HepG2 (cell line): ENCODE data around the gene CRY1. TPM values are rescaled to one million over a fixed set of nuclear protein-coding genes. Genes with fewer than 3 reads are reported as not detected.
A peak's percentile ranks its signal among the peaks of the same experiment; 100 is the strongest.

ENCODE experiments used
- ATF6 ChIP-seq: sonication (generic); formaldehyde crosslinking; conservative IDR thresholded peaks from 2 replicates; pipeline ENCODE4 v1.4.0; 2020; ENCODE audit warnings: missing genetic modification reagents
- CAMTA2 ChIP-seq: sonication (generic); formaldehyde crosslinking; IDR thresholded peaks from 2 replicates; pipeline ENCODE4 v1.4.0; 2020; ENCODE audit warnings: mild to moderate bottlenecking, missing genetic modification reagents, borderline replicate concordance
- CBFB ChIP-seq: sonication (generic); formaldehyde crosslinking; IDR thresholded peaks from 2 replicates; pipeline ENCODE4 v1.4.0; 2020; ENCODE audit warnings: missing genetic modification reagents
- CREB3 ChIP-seq: sonication (generic); formaldehyde crosslinking; IDR thresholded peaks from 2 replicates; pipeline ENCODE4 v1.5.0; 2020; ENCODE audit warnings: missing genetic modification reagents
- EHMT2 ChIP-seq: fragments of 200-600 bp; sonication (generic); IDR thresholded peaks from 2 replicates; pipeline ENCODE4 v1.7.0; 2017; ENCODE audit warnings: antibody characterized with exemption, low read depth, low read length, borderline replicate concordance
- FOSL1 ChIP-seq: sonication (generic); formaldehyde crosslinking; IDR thresholded peaks from 2 replicates; pipeline ENCODE4 v1.9.0; 2021; ENCODE audit warnings: missing genetic modification reagents, borderline replicate concordance
- GATAD1 ChIP-seq: IDR thresholded peaks from 2 replicates; pipeline ENCODE4 v1.6.1; 2016; ENCODE audit warnings: missing genetic modification reagents, missing compliant biosample characterization
- HOXA3 ChIP-seq: sonication (generic); formaldehyde crosslinking; IDR thresholded peaks from 2 replicates; pipeline ENCODE4 v1.5.0; 2020; ENCODE audit warnings: missing genetic modification reagents
- MTF1 ChIP-seq: sonication (generic); formaldehyde crosslinking; IDR thresholded peaks from 2 replicates; pipeline ENCODE4 v1.5.0; 2020; ENCODE audit warnings: missing genetic modification reagents
- MTF2 ChIP-seq: sonication (generic); formaldehyde crosslinking; IDR thresholded peaks from 2 replicates; pipeline ENCODE4 v1.5.0; 2020; ENCODE audit warnings: missing genetic modification reagents, borderline replicate concordance
- NFIB ChIP-seq: sonication (generic); formaldehyde crosslinking; IDR thresholded peaks from 2 replicates; pipeline ENCODE4 v1.9.0; 2021; ENCODE audit warnings: missing genetic modification reagents, mild to moderate bottlenecking, borderline replicate concordance
- PAF1 ChIP-seq: IDR thresholded peaks from 2 replicates; pipeline ENCODE4 v1.6.1; 2016; ENCODE audit warnings: missing genetic modification reagents, missing compliant biosample characterization
- PBX3 ChIP-seq: sonication (generic); formaldehyde crosslinking; IDR thresholded peaks from 2 replicates; pipeline ENCODE4 v1.8.1; 2023; ENCODE audit warnings: missing genetic modification reagents, inconsistent platforms, borderline replicate concordance
- SP2 ChIP-seq: sonication (generic); formaldehyde crosslinking; IDR thresholded peaks from 2 replicates; pipeline ENCODE4 v1.5.1; 2020; ENCODE audit warnings: mild to moderate bottlenecking, missing genetic modification reagents
- THRA ChIP-seq: sonication (generic); formaldehyde crosslinking; IDR thresholded peaks from 2 replicates; pipeline ENCODE4 v1.4.0; 2020; ENCODE audit warnings: missing genetic modification reagents, borderline replicate concordance
- ZBTB33 ChIP-seq: sonication (generic); formaldehyde crosslinking; IDR thresholded peaks from 2 replicates; pipeline ENCODE4 v1.4.0; 2020; ENCODE audit warnings: missing genetic modification reagents
- ZFP36 ChIP-seq: fragments of 150-350 bp; IDR thresholded peaks from 2 replicates; pipeline ENCODE4 v1.6.1; 2018; ENCODE audit warnings: borderline replicate concordance, low read length, low read depth; ENCODE audit not compliant: partially characterized antibody
- ZNF704 ChIP-seq: sonication (generic); formaldehyde crosslinking; IDR thresholded peaks from 2 replicates; pipeline ENCODE4 v1.8.1; 2023; ENCODE audit warnings: mild to moderate bottlenecking, inconsistent platforms, moderate library complexity, missing genetic modification reagents, borderline replicate concordance
- ZNF746 ChIP-seq: sonication (generic); formaldehyde crosslinking; IDR thresholded peaks from 2 replicates; pipeline ENCODE4 v1.8.0; 2022; ENCODE audit warnings: mild to moderate bottlenecking, missing genetic modification reagents
- ZNF775 ChIP-seq: sonication (generic); formaldehyde crosslinking; IDR thresholded peaks from 2 replicates; pipeline ENCODE4 v1.4.0; 2020; ENCODE audit warnings: missing genetic modification reagents, mild to moderate bottlenecking, moderate library complexity, borderline replicate concordance
- polyA plus RNA-seq, 8 experiments: library from polyadenylated mRNA; depleted of rRNA in 3 of 8; stranded (reverse) in 7 of 8; unstranded in 1 of 8; fragments of >200 nt; fragmentation: Illumina TruSeq in 4 of 8; extraction: Trizol in 4 of 8; gene quantifications; 2 replicates each; pipeline versions ENCODE4 v1.2.1 to v1.2.3, GENCODE V29; 2011 to 2016; ENCODE audit warnings: low read depth in 4 of 8, missing spikeins in 1 of 8, mixed read lengths in 1 of 8; ENCODE audit not compliant: insufficient read depth in 1 of 8
- total RNA-seq, 5 experiments: library from RNA; depleted of rRNA; stranded (reverse); fragments of >200 nt; fragmentation: Illumina TruSeq; extraction: Trizol; gene quantifications; 2 replicates each; pipeline ENCODE4 v1.2.3, GENCODE V29; 2016; ENCODE audit warnings: low read depth in 1 of 5

The CRY1 gene
- total and polyA plus RNA-seq, 2 of the 13 experiments (the other 11 are each of a cell fraction or from before 2014, with no cell fraction given) = 11.4 to 13.9 TPM

GRCh38 chr12:106955377-106956047 is 137.8 kb downstream of the CRY1 start, which contains the start of gene TMEM263 (continued):
- TF ChIP-seq CAMTA2 (CRISPR knock-in tag) (no peak; the same call in 1 of the 2 replicates), PAF1 (CRISPR knock-in tag) (no peak), ATF6 (CRISPR knock-in tag) (no peak), ZNF746 (CRISPR knock-in tag) (peak; percentile 22; the same call in 1 of the 2 replicates), MTF2 (CRISPR knock-in tag) (no peak), NFIB (no peak), ZNF704 (no peak; the same call in 1 of the 2 replicates), GATAD1 (CRISPR knock-in tag) (no peak), EHMT2 (no peak), HOXA3 (CRISPR knock-in tag) (peak; percentile 68), SP2 (CRISPR knock-in tag) (peak; percentile 65), CREB3 (CRISPR knock-in tag) (peak; percentile 14; the same call in 1 of the 2 replicates), PBX3 (CRISPR knock-in tag) (peak; percentile 50; the same call in 1 of the 2 replicates), ZNF775 (no peak), ZBTB33 (CRISPR knock-in tag) (no peak), FOSL1 (CRISPR knock-in tag) (no peak), CBFB (no peak), THRA (CRISPR knock-in tag) (no peak), ZFP36 (no peak), MTF1 (CRISPR knock-in tag) (peak; percentile 74; the same call in 1 of the 2 replicates)
